Transverse colon (tissue), 4 donors: ENCODE data around the gene CACNA1G. TPM values are rescaled to one million over a fixed set of nuclear protein-coding genes. Genes with fewer than 3 reads are reported as not detected.

ENCODE experiments used
- DNase-seq: peaks from one replicate; pipeline ENCODE4 v3.0.0-alpha.2; 2019
- H3K27ac ChIP-seq, 4 donors: fragments of 200-600 bp; sonication (generic); 2 replicates each; pipeline ENCODE4 v1.5.1; 2016 to 2018; ENCODE audit warnings: inconsistent platforms in 4 of 4
- H3K27me3 ChIP-seq: fragments of 200-600 bp; sonication (generic); 2 replicates; pipeline ENCODE4 v1.5.1; 2017; ENCODE audit warnings: inconsistent platforms
- H3K36me3 ChIP-seq, 4 donors: fragments of 200-600 bp; sonication (generic); 2 replicates each; pipeline ENCODE4 v1.5.1; 2017 to 2019; ENCODE audit warnings: inconsistent platforms in 4 of 4
- H3K4me1 ChIP-seq, 4 donors: fragments of 200-600 bp; sonication (generic); 2 replicates each; pipeline ENCODE4 v1.5.1; 2017 to 2020; ENCODE audit warnings: inconsistent platforms in 4 of 4
- H3K4me3 ChIP-seq, 4 donors: fragments of 200-600 bp; sonication (generic); 1 replicate in 1 of 4; 2 replicates in 3 of 4; pipeline versions ENCODE4 v1.5.1 to v1.6.1; 2017 to 2019; ENCODE audit warnings: inconsistent platforms in 4 of 4
- H3K9me3 ChIP-seq, 2 donors: fragments of 200-600 bp; sonication (generic); 2 replicates each; pipeline ENCODE4 v1.5.1; 2017 to 2019; ENCODE audit warnings: inconsistent platforms in 2 of 2
- EP300 ChIP-seq: sonication (generic); formaldehyde crosslinking; IDR thresholded peaks from one replicate; pipeline ENCODE4 v1.6.1; 2017; ENCODE audit warnings: antibody characterized with exemption, low read depth
- POLR2A ChIP-seq: fragments of 450-650 bp; IDR thresholded peaks from one replicate; pipeline ENCODE4 v1.6.1; 2016; ENCODE audit warnings: antibody characterized with exemption, mild to moderate bottlenecking, moderate library complexity
- POLR2AphosphoS5 ChIP-seq, 3 donors: sonication (generic); formaldehyde crosslinking; IDR thresholded peaks; one replicate each; pipeline ENCODE4 v1.6.1; 2016; ENCODE audit warnings: antibody characterized with exemption in 3 of 3
- WGBS, 2 donors: methylation state at CpG; one replicate each; pipeline ENCODE4 v1.1.5; 2018; ENCODE audit warnings: low coverage in 1 of 2; 5-methylcytosine and 5-hydroxymethylcytosine counted together
- in situ Hi-C, 4 donors: fragments of 200-750 bp; cut with MboI; loops; one replicate each; pipeline versions ENCODE4 v1.15.0 to v1.15.1; 2017; ENCODE audit warnings: low sequenced_read_pairs in 3 of 4, low pct_ligation_motif_present in 1 of 4, low pct_unique_long_range_greater_than_20kb in 1 of 4
- intact Hi-C: fragments of 100-400 bp; cut with DNase I; formaldehyde crosslinking; loops from one replicate; pipeline ENCODE4 v1.15.1; 2023; ENCODE audit warnings: low total_unique reads
- total RNA-seq, 4 donors: library from RNA; depleted of rRNA; stranded (reverse); fragments of >200 nt; gene quantifications; one replicate each; pipeline ENCODE4 v1.1.0, GENCODE V29; 2016
- TF ChIP-seq, protein P1 (sequence below), 5 experiments: fragments of 200-600 bp in 3 of 5; fragments of 450-650 bp in 2 of 5; sonication (generic) in 3 of 5; IDR thresholded peaks; 1 replicate in 2 of 5; 2 replicates in 3 of 5; pipeline ENCODE4 v1.5.1; 2016 to 2017; ENCODE audit warnings: antibody characterized with exemption in 5 of 5, inconsistent platforms in 3 of 5, mild to moderate bottlenecking in 2 of 5, moderate library complexity in 1 of 5

CACNA1G gene
- total RNA-seq, 4 donors from 2014 or later, result 0.14 TPM; not detected in 3

DNA sequence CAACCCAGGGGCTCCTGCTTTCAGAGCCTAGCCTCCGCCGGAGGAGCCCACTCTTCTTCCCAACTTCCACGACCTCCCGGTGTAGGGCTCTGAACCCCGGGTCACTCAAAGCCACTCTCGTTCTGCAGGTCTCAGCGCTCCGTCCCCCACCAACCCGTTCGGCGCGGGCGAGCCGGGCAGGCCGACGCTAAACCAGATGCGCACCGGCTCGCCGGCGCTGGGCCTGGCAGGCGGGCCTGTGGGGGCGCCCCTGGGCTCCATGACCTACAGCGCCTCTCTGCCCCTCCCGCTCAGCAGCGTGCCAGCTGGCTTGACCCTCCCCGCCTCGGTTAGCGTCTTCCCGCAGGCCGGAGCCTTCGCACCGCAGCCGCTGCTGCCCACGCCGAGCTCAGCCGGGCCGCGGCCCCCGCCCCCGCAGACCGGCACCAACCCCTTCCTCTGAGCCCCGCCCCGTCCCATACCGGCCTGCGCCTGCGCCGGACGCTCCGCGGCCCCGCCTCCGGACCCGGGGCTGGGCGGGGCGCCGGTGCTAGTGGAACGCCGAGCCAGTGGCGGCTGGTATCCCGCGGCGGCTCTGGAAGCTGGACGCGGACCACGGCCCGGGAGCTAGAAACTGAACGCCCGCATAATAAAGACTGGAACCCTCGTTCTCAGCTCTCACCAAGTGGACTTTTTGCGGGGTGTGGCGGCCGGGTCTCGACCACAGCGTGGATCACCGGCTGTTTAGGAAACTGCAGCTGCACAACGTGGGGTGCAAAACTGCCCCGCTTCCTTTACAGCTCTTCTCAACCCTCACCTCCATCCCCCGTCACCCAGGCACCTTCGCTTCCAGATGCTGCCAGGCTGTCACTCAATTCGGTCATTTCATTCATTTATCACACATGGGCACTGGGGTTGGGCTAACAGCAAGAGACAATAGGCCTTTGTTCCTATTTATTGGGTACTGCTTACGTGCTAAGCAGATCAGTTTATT lies 18.5 kb upstream of the CACNA1G start:
- DNase-seq, result peak; percentile 92
- peak overlapping the region; percentile 32 to 57 (median 38) for H3K4me3 ChIP-seq
- H3K36me3 ChIP-seq, result no peaks in the 10 kb centered on the region
- in situ Hi-C loops, result loop anchor here (10.0 to 25.0 kb wide), 7 partner anchors 57 to 420 kb away; partner anchors contain the start of gene WFIKKN2 (in 2 of the 4)
- 3 to 5% methylated on average over 5 to 49 of the region's 82 CpGs for WGBS, 2 donors
- peak overlapping the region; percentile 84 to 93 (median 86) for H3K27ac ChIP-seq
- TF ChIP-seq EP300 (no peak), POLR2A (peak; percentile 64), POLR2AphosphoS5 (IDR thresholded peaks at IDR 0.05) (peak; percentile 24 to 71 (median 63))
- TF ChIP-seq, protein P1, sequence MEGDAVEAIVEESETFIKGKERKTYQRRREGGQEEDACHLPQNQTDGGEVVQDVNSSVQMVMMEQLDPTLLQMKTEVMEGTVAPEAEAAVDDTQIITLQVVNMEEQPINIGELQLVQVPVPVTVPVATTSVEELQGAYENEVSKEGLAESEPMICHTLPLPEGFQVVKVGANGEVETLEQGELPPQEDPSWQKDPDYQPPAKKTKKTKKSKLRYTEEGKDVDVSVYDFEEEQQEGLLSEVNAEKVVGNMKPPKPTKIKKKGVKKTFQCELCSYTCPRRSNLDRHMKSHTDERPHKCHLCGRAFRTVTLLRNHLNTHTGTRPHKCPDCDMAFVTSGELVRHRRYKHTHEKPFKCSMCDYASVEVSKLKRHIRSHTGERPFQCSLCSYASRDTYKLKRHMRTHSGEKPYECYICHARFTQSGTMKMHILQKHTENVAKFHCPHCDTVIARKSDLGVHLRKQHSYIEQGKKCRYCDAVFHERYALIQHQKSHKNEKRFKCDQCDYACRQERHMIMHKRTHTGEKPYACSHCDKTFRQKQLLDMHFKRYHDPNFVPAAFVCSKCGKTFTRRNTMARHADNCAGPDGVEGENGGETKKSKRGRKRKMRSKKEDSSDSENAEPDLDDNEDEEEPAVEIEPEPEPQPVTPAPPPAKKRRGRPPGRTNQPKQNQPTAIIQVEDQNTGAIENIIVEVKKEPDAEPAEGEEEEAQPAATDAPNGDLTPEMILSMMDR (IDR thresholded peaks at IDR 0.05), result peak in 3 of 5 experiments; percentile 7 to 16 (median 10)
- no peaks in the 10 kb centered on the region for H3K9me3 ChIP-seq
- peaks cover 12 to 68% (median 49%) of the 10 kb centered on the region in 4 donors for H3K4me1 ChIP-seq
- intact Hi-C loops, result loop anchor here (10.0 kb wide), 1 partner anchor 57 kb away; no protein-coding TSS in a partner anchor
- no peaks in the 10 kb centered on the region for H3K27me3 ChIP-seq

GRCh38 chr17:50542795-50543774 lies 17.4 kb upstream of the CACNA1G start:
- H3K27ac ChIP-seq, result peak overlapping the region; percentile 84 to 93 (median 86)
- no peaks in the 10 kb centered on the region for H3K9me3 ChIP-seq
- no peaks in the 10 kb centered on the region for H3K36me3 ChIP-seq
- TF ChIP-seq POLR2A (no peak), POLR2AphosphoS5 (IDR thresholded peaks at IDR 0.05) (peak in 2 of 3 donors; percentile 2 to 15)
- peak; percentile 81 for DNase-seq
- in situ Hi-C loops, result loop anchor here (10.0 to 25.0 kb wide), 7 partner anchors 58 to 419 kb away; partner anchors contain the start of gene WFIKKN2 (in 2 of the 4)
- H3K4me3 ChIP-seq, result peak overlapping the region in 2 of 4 donors; percentile 42 to 57
- no peaks in the 10 kb centered on the region for H3K27me3 ChIP-seq
- intact Hi-C loops, result loop anchor here (10.0 kb wide), 1 partner anchor 58 kb away; no protein-coding TSS in a partner anchor
- peaks cover 20 to 70% (median 54%) of the 10 kb centered on the region in 4 donors for H3K4me1 ChIP-seq
- 35 to 51% methylated on average over 4 to 16 of the region's 16 CpGs for WGBS, 2 donors

- peak overlapping the region in 2 of 4 donors; percentile 84 to 88 for H3K27ac ChIP-seq
- DNase-seq, result no peak
- H3K4me3 ChIP-seq, result no peak overlapping the region
- in situ Hi-C loops (loop anchor here (10.0 to 25.0 kb wide), 7 partner anchors 60 to 418 kb away; partner anchors contain the start of gene WFIKKN2 (in 2 of the 4)), intact Hi-C loops (loop anchor here (10.0 kb wide), 1 partner anchor 60 kb away; no protein-coding TSS in a partner anchor)
- no peak for TF ChIP-seq POLR2A
- no peak for TF ChIP-seq POLR2AphosphoS5 (IDR thresholded peaks at IDR 0.05)
- no peak for TF ChIP-seq EP300
- TF ChIP-seq, protein P1 (IDR thresholded peaks at IDR 0.05), result no peak
- H3K27me3 ChIP-seq, result no peaks in the 10 kb centered on the region
- no peaks in the 10 kb centered on the region for H3K9me3 ChIP-seq
- 72 to 78% methylated on average over 5 to 7 of the region's 7 CpGs for WGBS, 2 donors
- H3K4me1 ChIP-seq, result peaks cover 20 to 64% (median 50%) of the 10 kb centered on the region in 4 donors
- H3K36me3 ChIP-seq, result no peaks in the 10 kb centered on the region
Measured at GRCh38 chr17:50544516-50544915, 16.0 kb upstream of the CACNA1G start.

- DNase-seq, result peak; percentile 71
- peak overlapping the region in 2 of 4 donors; percentile 3 to 8 for H3K27ac ChIP-seq
- intact Hi-C loops (loop anchor here (5.0 to 10.0 kb wide), 3 partner anchors 61 to 297 kb away; no protein-coding TSS in a partner anchor), in situ Hi-C loops (loop anchor here (10.0 to 25.0 kb wide), 7 partner anchors 61 to 417 kb away; partner anchors contain the start of gene WFIKKN2 (in 2 of the 4))
- 32% methylated on average over 8 of the region's 8 CpGs; no CpG with 5 or more reads in 1 of the 2 donors for WGBS, 2 donors
- no peak overlapping the region for H3K4me3 ChIP-seq
- no peaks in the 10 kb centered on the region for H3K27me3 ChIP-seq
- H3K9me3 ChIP-seq, result no peaks in the 10 kb centered on the region
- TF ChIP-seq, protein P1 (IDR thresholded peaks at IDR 0.05), result no peak
- TF ChIP-seq EP300 (no peak), POLR2A (no peak), POLR2AphosphoS5 (IDR thresholded peaks at IDR 0.05) (no peak)
- H3K36me3 ChIP-seq, result no peaks in the 10 kb centered on the region
- H3K4me1 ChIP-seq, result peaks cover 20 to 60% (median 48%) of the 10 kb centered on the region in 4 donors
Measured at GRCh38 chr17:50545311-50545710, 15.2 kb upstream of the CACNA1G start.
